Brain microvascular endothelial cell (primary cell): ENCODE results near the gene TNFRSF14.

Source experiments
- DNase-seq: peaks from one replicate; pipeline ENCODE4 v3.0.0-alpha.2; 2020
- H3K27ac ChIP-seq: fragments of 250-450 bp; sonication (Bioruptor Pico); 2 replicates; pipeline ENCODE4 v1.5.1; 2020; ENCODE audit warnings: mild to moderate bottlenecking, moderate library complexity
- H3K27me3 ChIP-seq: fragments of 250-450 bp; sonication (Bioruptor Pico); replicated peaks from 2 replicates; pipeline ENCODE4 v1.5.1; 2020; ENCODE audit warnings: mild to moderate bottlenecking
- H3K36me3 ChIP-seq: fragments of 250-450 bp; sonication (Bioruptor Pico); replicated peaks from 2 replicates; pipeline ENCODE4 v1.5.1; 2020; ENCODE audit warnings: mild to moderate bottlenecking
- H3K4me3 ChIP-seq: 2 replicates; pipeline ENCODE4 v1.5.1; 2011; ENCODE audit warnings: low read depth, mild to moderate bottlenecking, control low read depth, low read length, moderate library complexity
- in situ Hi-C: cut with HindIII; loops from 2 replicates; pipeline ENCODE4 v1.10.0; 2017; ENCODE audit warnings: low sequenced_read_pairs, low pct_ligation_motif_present
- TF ChIP-seq, protein P1 (sequence below): IDR thresholded peaks from 2 replicates; pipeline ENCODE4 v1.5.1; 2011; ENCODE audit warnings: low read depth, mild to moderate bottlenecking, moderate library complexity, low read length, control low read depth, inconsistent platforms; ENCODE audit errors: missing control alignments

The TNFRSF14 gene

GRCh38 chr1:2578758-2579118 lies 22.6 kb downstream of the TNFRSF14 start:
- no peak for DNase-seq
- Histone ChIP-seq H3K36me3 (no peaks in the 10 kb centered on the region), H3K27ac (no peak overlapping the region), H3K27me3 (no peaks in the 10 kb centered on the region), H3K4me3 (no peak overlapping the region)
- in situ Hi-C loops, result no loop called here
- TF ChIP-seq, protein P1, sequence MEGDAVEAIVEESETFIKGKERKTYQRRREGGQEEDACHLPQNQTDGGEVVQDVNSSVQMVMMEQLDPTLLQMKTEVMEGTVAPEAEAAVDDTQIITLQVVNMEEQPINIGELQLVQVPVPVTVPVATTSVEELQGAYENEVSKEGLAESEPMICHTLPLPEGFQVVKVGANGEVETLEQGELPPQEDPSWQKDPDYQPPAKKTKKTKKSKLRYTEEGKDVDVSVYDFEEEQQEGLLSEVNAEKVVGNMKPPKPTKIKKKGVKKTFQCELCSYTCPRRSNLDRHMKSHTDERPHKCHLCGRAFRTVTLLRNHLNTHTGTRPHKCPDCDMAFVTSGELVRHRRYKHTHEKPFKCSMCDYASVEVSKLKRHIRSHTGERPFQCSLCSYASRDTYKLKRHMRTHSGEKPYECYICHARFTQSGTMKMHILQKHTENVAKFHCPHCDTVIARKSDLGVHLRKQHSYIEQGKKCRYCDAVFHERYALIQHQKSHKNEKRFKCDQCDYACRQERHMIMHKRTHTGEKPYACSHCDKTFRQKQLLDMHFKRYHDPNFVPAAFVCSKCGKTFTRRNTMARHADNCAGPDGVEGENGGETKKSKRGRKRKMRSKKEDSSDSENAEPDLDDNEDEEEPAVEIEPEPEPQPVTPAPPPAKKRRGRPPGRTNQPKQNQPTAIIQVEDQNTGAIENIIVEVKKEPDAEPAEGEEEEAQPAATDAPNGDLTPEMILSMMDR, result no peak

- TF ChIP-seq, protein P1, result no peak
- no peak overlapping the region for H3K27ac ChIP-seq
- DNase-seq, result no peak
- in situ Hi-C loops, result no loop called here
- H3K27me3 ChIP-seq, result no peaks in the 10 kb centered on the region
- no peaks in the 10 kb centered on the region for H3K36me3 ChIP-seq
- H3K4me3 ChIP-seq, result no peak overlapping the region
Observed at GRCh38 chr1:2580691-2581090, 24.5 kb downstream of the TNFRSF14 start.

- no peak for DNase-seq
- in situ Hi-C loops, result no loop called here
- TF ChIP-seq, protein P1, result no peak
- H3K27me3 ChIP-seq, result no peaks in the 10 kb centered on the region
- no peak overlapping the region for H3K4me3 ChIP-seq
- no peaks in the 10 kb centered on the region for H3K36me3 ChIP-seq
- no peak overlapping the region for H3K27ac ChIP-seq
Observed at GRCh38 chr1:2582391-2582790, 26.2 kb downstream of the TNFRSF14 start.

GRCh38 chr1:2583331-2583791 lies 27.2 kb downstream of the TNFRSF14 start:
- H3K4me3 ChIP-seq, result no peak overlapping the region
- TF ChIP-seq, protein P1, result no peak
- H3K27me3 ChIP-seq, result no peaks in the 10 kb centered on the region
- H3K36me3 ChIP-seq, result no peaks in the 10 kb centered on the region
- H3K27ac ChIP-seq, result no peak overlapping the region
- DNase-seq, result no peak
- in situ Hi-C loops, result no loop called here

- TF ChIP-seq, protein P1, result no peak
- in situ Hi-C loops, result no loop called here
- Histone ChIP-seq H3K27me3 (no peaks in the 10 kb centered on the region), H3K4me3 (no peak overlapping the region), H3K27ac (no peak overlapping the region), H3K36me3 (no peaks in the 10 kb centered on the region)
- no peak for DNase-seq
Observed at GRCh38 chr1:2583871-2584351, 27.7 kb downstream of the TNFRSF14 start.

GRCh38 chr1:2584686-2585317 lies 28.6 kb downstream of the TNFRSF14 start:
- TF ChIP-seq, protein P1, result no peak
- no peaks in the 10 kb centered on the region for H3K27me3 ChIP-seq
- no peaks in the 10 kb centered on the region for H3K36me3 ChIP-seq
- in situ Hi-C loops, result no loop called here
- no peak for DNase-seq
- H3K4me3 ChIP-seq, result peak overlapping the region; percentile 76
- H3K27ac ChIP-seq, result no peak overlapping the region
